Adrenal gland (tissue), 5 donors: ENCODE results near the gene ZNF628.

Experiments
- CTCF ChIP-seq, 6 experiments: fragments of 450-650 bp in 4 of 6; fragments of 200-600 bp in 2 of 6; sonication (generic) in 1 of 6; IDR thresholded peaks; 1 replicate in 5 of 6; 2 replicates in 1 of 6; pipeline versions ENCODE4 v1.5.1 to v1.8.0; 2016 to 2021; ENCODE audit warnings: antibody characterized with exemption in 6 of 6, mild to moderate bottlenecking in 2 of 6, moderate library complexity in 1 of 6
- POLR2A ChIP-seq, 2 donors: fragments of 450-650 bp; IDR thresholded peaks; one replicate each; pipeline ENCODE4 v1.6.1; 2017; ENCODE audit warnings: antibody characterized with exemption in 2 of 2, mild to moderate bottlenecking in 2 of 2, moderate library complexity in 1 of 2
- donor health status: DM: no; HTN: no; CAD: no.

GRCh38 chr19:55500368-55500952 is 24.0 kb downstream of the ZNF628 start:
- TF ChIP-seq CTCF (IDR thresholded peaks at IDR 0.05): no peak
- TF ChIP-seq POLR2A (IDR thresholded peaks at IDR 0.05): no peak
